ENCODE results near the gene FZR1. TPM values are rescaled to one million over a fixed set of nuclear protein-coding genes. Genes with fewer than 3 reads are reported as not detected.
A peak's percentile ranks its signal among the peaks of the same experiment; 100 is the strongest.

Gene FZR1
- total and polyA plus RNA-seq, 9 of the 15 experiments (the other 6 are each of a cell fraction or from before 2014, with no cell fraction given) = 0.18 to 48.0 (median 22.2) TPM

DNA sequence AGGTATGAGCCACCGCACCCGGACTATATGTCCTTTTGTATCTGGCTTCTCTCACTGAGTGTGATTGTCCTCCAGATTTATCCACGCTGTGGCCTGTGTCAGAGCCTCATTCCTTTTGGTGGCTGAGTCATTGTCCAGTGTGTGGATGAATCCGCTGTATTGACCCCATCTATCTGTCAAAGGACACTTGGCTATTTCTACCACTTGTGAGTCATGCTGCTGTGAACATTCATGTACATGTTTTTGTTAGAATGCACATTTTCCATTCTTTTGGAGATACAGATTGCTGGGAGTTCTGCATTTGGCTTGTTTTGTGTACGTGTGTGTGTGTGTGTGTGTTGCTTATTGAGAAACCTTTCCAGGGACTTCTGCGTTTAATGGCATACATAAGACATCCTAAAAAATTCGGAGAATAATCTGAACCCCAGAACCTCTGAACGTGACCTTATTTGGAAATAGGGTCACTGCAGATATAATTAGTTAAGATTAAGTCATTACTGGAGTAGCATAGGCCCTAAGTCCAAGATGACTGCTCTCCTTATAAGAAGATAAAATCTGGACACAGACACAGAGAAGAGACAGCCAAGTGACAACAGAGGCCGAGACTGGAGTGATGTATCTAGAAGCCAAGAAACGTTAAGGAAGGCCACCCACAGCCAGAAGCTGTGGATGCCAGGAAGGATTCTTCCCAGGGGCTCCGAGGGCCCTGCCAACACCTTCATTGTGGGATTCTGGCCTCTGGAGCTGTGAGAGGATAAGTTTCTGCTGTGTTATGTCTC lies 74.2 kb downstream of the FZR1 start (continued):
- peak; percentile 82 for TF ChIP-seq MEIS2 (IDR thresholded peaks at IDR 0.05; ENCODE audit: partially characterized antibody)
- TF ChIP-seq ZBTB9 (CRISPR knock-in tag; IDR thresholded peaks at IDR 0.05) = no peak
- TF ChIP-seq, protein P1, sequence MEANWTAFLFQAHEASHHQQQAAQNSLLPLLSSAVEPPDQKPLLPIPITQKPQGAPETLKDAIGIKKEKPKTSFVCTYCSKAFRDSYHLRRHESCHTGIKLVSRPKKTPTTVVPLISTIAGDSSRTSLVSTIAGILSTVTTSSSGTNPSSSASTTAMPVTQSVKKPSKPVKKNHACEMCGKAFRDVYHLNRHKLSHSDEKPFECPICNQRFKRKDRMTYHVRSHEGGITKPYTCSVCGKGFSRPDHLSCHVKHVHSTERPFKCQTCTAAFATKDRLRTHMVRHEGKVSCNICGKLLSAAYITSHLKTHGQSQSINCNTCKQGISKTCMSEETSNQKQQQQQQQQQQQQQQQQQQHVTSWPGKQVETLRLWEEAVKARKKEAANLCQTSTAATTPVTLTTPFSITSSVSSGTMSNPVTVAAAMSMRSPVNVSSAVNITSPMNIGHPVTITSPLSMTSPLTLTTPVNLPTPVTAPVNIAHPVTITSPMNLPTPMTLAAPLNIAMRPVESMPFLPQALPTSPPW (CRISPR knock-in tag; IDR thresholded peaks at IDR 0.05) = peak; percentile 10; the same call in 1 of the 2 replicates
- no peak for TF ChIP-seq NR1H2 (CRISPR knock-in tag; IDR thresholded peaks at IDR 0.05)
- TF ChIP-seq POU5F1 (IDR thresholded peaks at IDR 0.05; ENCODE audit: borderline replicate concordance, low read depth, low read length, partially characterized antibody) = no peak
- no peak for TF ChIP-seq ILF3 (IDR thresholded peaks at IDR 0.05; ENCODE audit: borderline replicate concordance)
- no peak for TF ChIP-seq IRF9 (tag; IDR thresholded peaks at IDR 0.05)
- no peak for TF ChIP-seq ZNF561 (CRISPR knock-in tag; conservative IDR thresholded peaks at IDR 0.05)
- TF ChIP-seq, protein P2, sequence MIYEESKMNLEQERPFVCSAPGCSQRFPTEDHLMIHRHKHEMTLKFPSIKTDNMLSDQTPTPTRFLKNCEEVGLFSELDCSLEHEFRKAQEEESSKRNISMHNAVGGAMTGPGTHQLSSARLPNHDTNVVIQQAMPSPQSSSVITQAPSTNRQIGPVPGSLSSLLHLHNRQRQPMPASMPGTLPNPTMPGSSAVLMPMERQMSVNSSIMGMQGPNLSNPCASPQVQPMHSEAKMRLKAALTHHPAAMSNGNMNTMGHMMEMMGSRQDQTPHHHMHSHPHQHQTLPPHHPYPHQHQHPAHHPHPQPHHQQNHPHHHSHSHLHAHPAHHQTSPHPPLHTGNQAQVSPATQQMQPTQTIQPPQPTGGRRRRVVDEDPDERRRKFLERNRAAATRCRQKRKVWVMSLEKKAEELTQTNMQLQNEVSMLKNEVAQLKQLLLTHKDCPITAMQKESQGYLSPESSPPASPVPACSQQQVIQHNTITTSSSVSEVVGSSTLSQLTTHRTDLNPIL (CRISPR knock-in tag; IDR thresholded peaks at IDR 0.05) = no peak
- no peak for TF ChIP-seq U2AF1 (optimal IDR thresholded peaks at IDR 0.05; ENCODE audit: low read depth, low read length)
- TF ChIP-seq SIN3A (IDR thresholded peaks at IDR 0.05; ENCODE audit: borderline replicate concordance in 2 of 2, control insufficient read depth in 1 of 2, low read depth in 2 of 2, low read length in 2 of 2) = no peak
- TF ChIP-seq ARHGAP35 (IDR thresholded peaks at IDR 0.05; ENCODE audit: partially characterized antibody) = no peak
- TF ChIP-seq HLTF (IDR thresholded peaks at IDR 0.05) = no peak
- TF ChIP-seq MIER1 (IDR thresholded peaks at IDR 0.05; ENCODE audit: low read depth) = no peak
- TF ChIP-seq, protein P3, sequence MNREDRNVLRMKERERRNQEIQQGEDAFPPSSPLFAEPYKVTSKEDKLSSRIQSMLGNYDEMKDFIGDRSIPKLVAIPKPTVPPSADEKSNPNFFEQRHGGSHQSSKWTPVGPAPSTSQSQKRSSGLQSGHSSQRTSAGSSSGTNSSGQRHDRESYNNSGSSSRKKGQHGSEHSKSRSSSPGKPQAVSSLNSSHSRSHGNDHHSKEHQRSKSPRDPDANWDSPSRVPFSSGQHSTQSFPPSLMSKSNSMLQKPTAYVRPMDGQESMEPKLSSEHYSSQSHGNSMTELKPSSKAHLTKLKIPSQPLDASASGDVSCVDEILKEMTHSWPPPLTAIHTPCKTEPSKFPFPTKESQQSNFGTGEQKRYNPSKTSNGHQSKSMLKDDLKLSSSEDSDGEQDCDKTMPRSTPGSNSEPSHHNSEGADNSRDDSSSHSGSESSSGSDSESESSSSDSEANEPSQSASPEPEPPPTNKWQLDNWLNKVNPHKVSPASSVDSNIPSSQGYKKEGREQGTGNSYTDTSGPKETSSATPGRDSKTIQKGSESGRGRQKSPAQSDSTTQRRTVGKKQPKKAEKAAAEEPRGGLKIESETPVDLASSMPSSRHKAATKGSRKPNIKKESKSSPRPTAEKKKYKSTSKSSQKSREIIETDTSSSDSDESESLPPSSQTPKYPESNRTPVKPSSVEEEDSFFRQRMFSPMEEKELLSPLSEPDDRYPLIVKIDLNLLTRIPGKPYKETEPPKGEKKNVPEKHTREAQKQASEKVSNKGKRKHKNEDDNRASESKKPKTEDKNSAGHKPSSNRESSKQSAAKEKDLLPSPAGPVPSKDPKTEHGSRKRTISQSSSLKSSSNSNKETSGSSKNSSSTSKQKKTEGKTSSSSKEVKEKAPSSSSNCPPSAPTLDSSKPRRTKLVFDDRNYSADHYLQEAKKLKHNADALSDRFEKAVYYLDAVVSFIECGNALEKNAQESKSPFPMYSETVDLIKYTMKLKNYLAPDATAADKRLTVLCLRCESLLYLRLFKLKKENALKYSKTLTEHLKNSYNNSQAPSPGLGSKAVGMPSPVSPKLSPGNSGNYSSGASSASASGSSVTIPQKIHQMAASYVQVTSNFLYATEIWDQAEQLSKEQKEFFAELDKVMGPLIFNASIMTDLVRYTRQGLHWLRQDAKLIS (CRISPR knock-in tag; IDR thresholded peaks at IDR 0.05) = no peak
- TF ChIP-seq TEAD1 (CRISPR knock-in tag; IDR thresholded peaks at IDR 0.05) = no peak
